Neural progenitor cell (in vitro differentiated cells): ENCODE measurements around the gene MAGEB10. TPM values are rescaled to one million over a fixed set of nuclear protein-coding genes. Genes with fewer than 3 reads are reported as not detected.

Experiments
- DNase-seq: peaks from one replicate; pipeline ENCODE4 v3.0.0-alpha.2; 2016; ENCODE audit warnings: low spot score
- H2AFZ ChIP-seq: fragments of 200-600 bp; sonication (generic); replicated peaks from 2 replicates; pipeline ENCODE4 v1.6.1; 2016; ENCODE audit warnings: antibody characterized with exemption
- H3F3A ChIP-seq: fragments of 200-600 bp; sonication (generic); 2 replicates; pipeline ENCODE4 v1.6.1; 2016; ENCODE audit warnings: antibody characterized with exemption, low read depth
- H3K27ac ChIP-seq: fragments of 200-600 bp; sonication (generic); 2 replicates; pipeline ENCODE4 v1.5.1; 2016; ENCODE audit warnings: mild to moderate bottlenecking
- H3K27me3 ChIP-seq: fragments of 200-600 bp; sonication (generic); 2 replicates; pipeline ENCODE4 v1.6.1; 2016; ENCODE audit warnings: mild to moderate bottlenecking, moderate library complexity
- H3K36me3 ChIP-seq: fragments of 200-600 bp; sonication (generic); 2 replicates; pipeline ENCODE4 v1.5.1; 2016
- H3K4me1 ChIP-seq: fragments of 200-600 bp; sonication (generic); 2 replicates; pipeline ENCODE4 v1.6.1; 2016; ENCODE audit warnings: mixed run types
- H3K4me2 ChIP-seq: fragments of 200-600 bp; sonication (generic); 2 replicates; pipeline ENCODE4 v1.6.1; 2016
- H3K4me3 ChIP-seq: fragments of 200-600 bp; sonication (generic); 2 replicates; pipeline ENCODE4 v1.5.1; 2016
- H3K79me2 ChIP-seq: fragments of 200-600 bp; sonication (generic); 2 replicates; pipeline ENCODE4 v1.6.1; 2016; ENCODE audit warnings: low read depth
- H3K9ac ChIP-seq: fragments of 200-600 bp; sonication (generic); 2 replicates; pipeline ENCODE4 v1.6.1; 2016
- H3K9me3 ChIP-seq: fragments of 200-600 bp; sonication (generic); 2 replicates; pipeline ENCODE4 v1.5.1; 2016; ENCODE audit warnings: low read depth
- H4K20me1 ChIP-seq: fragments of 200-600 bp; sonication (generic); 2 replicates; pipeline ENCODE4 v1.6.1; 2016; ENCODE audit warnings: low read depth
- H3K27ac Mint-ChIP-seq: 3 replicates; pipeline ENCODE4 v1.8.0; 2021; ENCODE audit warnings: mixed read lengths
- H3K27me3 Mint-ChIP-seq: 2 replicates; pipeline ENCODE4 v1.8.0; 2022; ENCODE audit warnings: low read depth, mild to moderate bottlenecking, inconsistent platforms, moderate library complexity, mixed read lengths; ENCODE audit not compliant: insufficient read depth
- H3K36me3 Mint-ChIP-seq: 3 replicates; pipeline ENCODE4 v1.8.0; 2021; ENCODE audit warnings: mixed read lengths
- H3K4me1 Mint-ChIP-seq: 3 replicates; pipeline ENCODE4 v1.8.0; 2021; ENCODE audit warnings: mixed read lengths
- H3K4me3 Mint-ChIP-seq: 3 replicates; pipeline ENCODE4 v1.8.0; 2021; ENCODE audit warnings: mild to moderate bottlenecking, moderate library complexity, mixed read lengths
- H3K9me3 Mint-ChIP-seq: 3 replicates; pipeline ENCODE4 v1.8.0; 2020; ENCODE audit warnings: mixed read lengths
- CTCF ChIP-seq: fragments of 200-600 bp; sonication (generic); IDR thresholded peaks from 2 replicates; pipeline ENCODE4 v1.5.1; 2017; ENCODE audit warnings: antibody characterized with exemption, mild to moderate bottlenecking
- EZH2 ChIP-seq: fragments of 200-600 bp; sonication (generic); IDR thresholded peaks from 2 replicates; pipeline ENCODE4 v1.6.1; 2017; ENCODE audit warnings: antibody characterized with exemption, mild to moderate bottlenecking, moderate library complexity
- EZH2phosphoT487 ChIP-seq: fragments of 200-600 bp; sonication (generic); IDR thresholded peaks from 2 replicates; pipeline ENCODE4 v1.6.1; 2017; ENCODE audit warnings: antibody characterized with exemption
- total RNA-seq: library from RNA; depleted of rRNA; stranded (reverse); fragments of >200 nt; gene quantifications from 2 replicates; pipeline ENCODE4 v1.2.3, GENCODE V29; 2015; ENCODE audit warnings: low replicate concordance

MAGEB10 gene, protein sequence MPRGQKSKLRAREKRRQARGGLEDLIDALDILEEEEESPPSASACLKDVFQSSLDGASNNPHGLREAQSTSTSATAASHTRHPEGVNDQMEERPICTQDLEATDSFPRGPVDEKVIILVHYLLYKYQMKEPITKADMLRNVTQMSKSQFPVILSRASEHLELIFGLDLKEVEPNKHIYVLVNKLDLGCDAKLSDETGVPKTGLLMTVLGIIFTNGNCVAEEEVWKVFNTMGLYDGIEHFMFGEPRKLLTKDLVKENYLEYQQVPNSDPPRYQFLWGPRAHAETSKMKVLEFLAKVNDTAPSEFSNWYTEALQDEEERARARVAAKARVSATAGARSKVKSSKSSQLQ
- total RNA-seq, result not detected in 2 replicates

- TF ChIP-seq CTCF (no peak), EZH2 (no peak), EZH2phosphoT487 (no peak)
- Mint-ChIP-seq H3K27me3 (peaks cover 2% of the 10 kb centered on the region), H3K36me3 (no peaks in the 10 kb centered on the region), H3K27ac (no peak within 1 kb of the TSS), H3K9me3 (peaks cover 17% of the 10 kb centered on the region), H3K4me1 (no peaks in the 10 kb centered on the region), H3K4me3 (no peak within 1 kb of the TSS)
- no peaks in the 10 kb centered on the region for H3F3A ChIP-seq
- H3K79me2 ChIP-seq, result no peaks in the 10 kb centered on the region
- no peak within 1 kb of the TSS for H2AFZ ChIP-seq
- no peak for DNase-seq
- H3K4me2 ChIP-seq, result no peak within 1 kb of the TSS
- no peak within 1 kb of the TSS for H3K27ac ChIP-seq
- no peaks in the 10 kb centered on the region for H4K20me1 ChIP-seq
- no peak within 1 kb of the TSS for H3K4me3 ChIP-seq
- no peaks in the 10 kb centered on the region for H3K36me3 ChIP-seq
- H3K9ac ChIP-seq, result no peak within 1 kb of the TSS
- H3K27me3 ChIP-seq, result no peaks in the 10 kb centered on the region
- no peaks in the 10 kb centered on the region for H3K4me1 ChIP-seq
- H3K9me3 ChIP-seq, result no peaks in the 10 kb centered on the region
These were observed at the start of gene MAGEB10 for GRCh38 chrX:27807690-27808089. TSS of gene MAGEB10 (plus strand) at chrX:27807990. CDS start at chrX:27821307, 13,317 bp downstream.

DNA sequence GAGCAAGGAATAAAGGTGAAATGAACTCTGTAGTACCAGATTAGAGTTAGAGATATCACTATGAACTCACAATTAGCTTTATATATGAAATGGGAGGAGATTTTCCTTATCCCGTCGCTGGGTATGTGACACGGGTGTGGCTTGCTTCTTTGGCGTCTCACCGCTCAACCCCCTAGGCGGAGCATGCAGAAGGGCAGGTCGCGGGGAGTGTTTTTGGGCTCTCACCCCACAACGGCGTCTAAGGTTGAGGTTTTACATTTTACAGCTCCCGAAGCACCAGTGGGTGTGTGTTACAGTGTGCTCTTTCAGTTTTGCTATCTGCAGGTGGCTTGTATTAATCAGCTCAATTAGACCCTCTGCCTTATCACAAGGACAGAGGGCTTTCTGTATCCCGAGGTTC lies 42.1 kb upstream of the MAGEB10 start:
- H3K9ac ChIP-seq, result no peak overlapping the region
- H3K4me2 ChIP-seq, result no peak overlapping the region

GRCh38 chrX:27767387-27767786 lies 40.4 kb upstream of the MAGEB10 start:
- TF ChIP-seq EZH2phosphoT487 (no peak), EZH2 (no peak), CTCF (no peak)
- Histone ChIP-seq H3K9me3 (no peaks in the 10 kb centered on the region), H3K79me2 (no peaks in the 10 kb centered on the region), H3K4me2 (no peak overlapping the region), H2AFZ (no peak overlapping the region), H3K27ac (no peak overlapping the region), H4K20me1 (no peaks in the 10 kb centered on the region), H3K36me3 (no peaks in the 10 kb centered on the region), H3K9ac (no peak overlapping the region), H3K4me1 (no peaks in the 10 kb centered on the region), H3F3A (no peaks in the 10 kb centered on the region), H3K4me3 (no peak overlapping the region), H3K27me3 (no peaks in the 10 kb centered on the region)
- Mint-ChIP-seq H3K27ac (no peak overlapping the region), H3K9me3 (no peaks in the 10 kb centered on the region), H3K27me3 (peaks cover 2% of the 10 kb centered on the region), H3K4me1 (no peaks in the 10 kb centered on the region), H3K4me3 (no peak overlapping the region), H3K36me3 (no peaks in the 10 kb centered on the region)
- no peak for DNase-seq

More for the DNA sequence above, 42.1 kb upstream of the MAGEB10 start:
- no peak overlapping the region for H3K4me3 Mint-ChIP-seq
- H3K9me3 Mint-ChIP-seq, result no peaks in the 10 kb centered on the region
- Histone ChIP-seq H3K27me3 (no peaks in the 10 kb centered on the region), H3K79me2 (no peaks in the 10 kb centered on the region), H4K20me1 (no peaks in the 10 kb centered on the region), H3K4me3 (no peak overlapping the region), H2AFZ (no peak overlapping the region), H3K27ac (no peak overlapping the region), H3K4me1 (no peaks in the 10 kb centered on the region), H3K9me3 (no peaks in the 10 kb centered on the region), H3F3A (no peaks in the 10 kb centered on the region), H3K36me3 (no peaks in the 10 kb centered on the region)
- no peaks in the 10 kb centered on the region for H3K36me3 Mint-ChIP-seq
- no peak for DNase-seq
- H3K27me3 Mint-ChIP-seq, result peaks cover 2% of the 10 kb centered on the region
- TF ChIP-seq EZH2phosphoT487, result no peak
- TF ChIP-seq CTCF, result no peak
- no peak for TF ChIP-seq EZH2
- H3K4me1 Mint-ChIP-seq, result no peaks in the 10 kb centered on the region
- no peak overlapping the region for H3K27ac Mint-ChIP-seq
